SK-N-SH (cell line): Measurements from ENCODE around the gene NT5M. TPM values are rescaled to one million over a fixed set of nuclear protein-coding genes. Genes with fewer than 3 reads are reported as not detected.

Experiments
- CTCF ChIA-PET: fragments of 300-600, 350-600 bp; formaldehyde crosslinking; extraction: SDS; loops from one replicate; lab custom pipeline; 2021; lab: Yijun Ruan, JAX
- POLR2A ChIA-PET: fragments of 350-600 bp; sonication (Branson Sonifier 250); formaldehyde crosslinking; extraction: SDS; loops from one replicate; lab custom pipeline; 2020; ENCODE audit warnings: antibody characterized with exemption, inconsistent platforms; lab: Yijun Ruan, JAX
- DNase-seq: peaks from one replicate; pipeline ENCODE4 v3.0.0; 2012
- H2AFZ ChIP-seq: fragments of 200-600 bp; sonication (generic); 2 replicates; pipeline ENCODE4 v1.8.1; 2016; ENCODE audit warnings: antibody characterized with exemption, mild to moderate bottlenecking, low read depth
- H3F3A ChIP-seq: fragments of 200-600 bp; sonication (generic); replicated peaks from 2 replicates; pipeline ENCODE3; 2016; ENCODE audit warnings: antibody characterized with exemption, mild to moderate bottlenecking; ENCODE audit not compliant: insufficient read depth
- H3K27ac ChIP-seq, 2 experiments: fragments of 200-500 bp in 1 of 2; fragments of 200-600 bp in 1 of 2; sonication (Bioruptor generic) in 1 of 2; sonication (generic), shearing (Covaris generic) in 1 of 2; 2 replicates each; pipeline versions ENCODE4 v1.5.1 to v1.6.1; 2014 to 2016; ENCODE audit warnings: low read depth in 2 of 2, inconsistent platforms in 1 of 2, low read length in 1 of 2, mild to moderate bottlenecking in 1 of 2, mixed read lengths in 1 of 2
- H3K27me3 ChIP-seq: fragments of 200-600 bp; sonication (generic), shearing (Covaris generic); 2 replicates; pipeline ENCODE4 v1.6.1; 2016; ENCODE audit warnings: mixed run types; ENCODE audit not compliant: insufficient read depth
- H3K36me3 ChIP-seq, 2 experiments: fragments of 200-500 bp in 1 of 2; fragments of 200-600 bp in 1 of 2; sonication (Bioruptor generic) in 1 of 2; sonication (generic) in 1 of 2; replicated peaks in 1 of 2; 2 replicates each; pipeline versions ENCODE3 to v1.5.1; 2014 to 2016; ENCODE audit warnings: low read length in 1 of 2, mild to moderate bottlenecking in 1 of 2; ENCODE audit not compliant: insufficient read depth in 2 of 2, control insufficient read depth in 1 of 2
- H3K4me1 ChIP-seq, 2 experiments: fragments of 200-500 bp in 1 of 2; fragments of 200-600 bp in 1 of 2; sonication (Bioruptor generic) in 1 of 2; sonication (generic), shearing (Covaris generic) in 1 of 2; 2 replicates each; pipeline versions ENCODE4 v1.5.1 to v1.6.1; 2014 to 2016; ENCODE audit warnings: low read depth in 1 of 2, low read length in 1 of 2, mixed run types in 1 of 2; ENCODE audit not compliant: insufficient read depth in 2 of 2, control insufficient read depth in 1 of 2
- H3K4me2 ChIP-seq: fragments of 200-600 bp; sonication (generic), shearing (Covaris generic); 2 replicates; pipeline ENCODE4 v1.6.1; 2017; ENCODE audit warnings: mixed run types
- H3K4me3 ChIP-seq, 2 experiments: fragments of 200-500 bp in 1 of 2; fragments of 200-600 bp in 1 of 2; sonication (Bioruptor generic) in 1 of 2; sonication (generic), shearing (Covaris generic) in 1 of 2; 2 replicates each; pipeline versions ENCODE4 v1.5.1 to v1.8.1; 2014 to 2016; ENCODE audit warnings: low read depth in 2 of 2, inconsistent platforms in 1 of 2, low read length in 1 of 2, mild to moderate bottlenecking in 1 of 2, mixed read lengths in 1 of 2, moderate library complexity in 1 of 2
- H3K79me2 ChIP-seq: fragments of 200-600 bp; sonication (generic); 2 replicates; pipeline ENCODE4 v1.8.1; 2017; ENCODE audit warnings: mild to moderate bottlenecking; ENCODE audit not compliant: insufficient read depth
- H3K9ac ChIP-seq: fragments of 200-600 bp; sonication (generic); 2 replicates; pipeline ENCODE4 v1.6.1; 2017; ENCODE audit warnings: mixed run types
- H3K9me2 ChIP-seq: fragments of 200-600 bp; sonication (generic); 2 replicates; pipeline ENCODE4 v1.6.1; 2017; ENCODE audit warnings: mixed run types
- H3K9me3 ChIP-seq: fragments of 200-600 bp; sonication (generic); 2 replicates; pipeline ENCODE4 v1.6.1; 2017; ENCODE audit warnings: mixed run types, mild to moderate bottlenecking, moderate library complexity
- H4K20me1 ChIP-seq: fragments of 200-600 bp; sonication (generic); 2 replicates; pipeline ENCODE4 v1.6.1; 2017; ENCODE audit warnings: mild to moderate bottlenecking, mixed run types; ENCODE audit not compliant: insufficient read depth
- CHD2 ChIP-seq: fragments of 150-350 bp; IDR thresholded peaks from 2 replicates; pipeline ENCODE4 v1.6.1; 2018; ENCODE audit warnings: low read length; ENCODE audit not compliant: partially characterized antibody
- EP300 ChIP-seq, 2 experiments: IDR thresholded peaks; 2 replicates each; pipeline versions ENCODE4 v1.4.0 to v1.6.1; 2012; ENCODE audit warnings: borderline replicate concordance in 1 of 2, low read depth in 1 of 2, low read length in 1 of 2
- FOXM1 ChIP-seq: IDR thresholded peaks from 2 replicates; pipeline ENCODE4 v1.4.0; 2012; ENCODE audit warnings: low read depth, mild to moderate bottlenecking
- GATA2 ChIP-seq: sonication (generic); formaldehyde crosslinking; IDR thresholded peaks from 2 replicates; pipeline ENCODE4 v1.5.0; 2020; ENCODE audit warnings: mild to moderate bottlenecking, missing genetic modification reagents
- NFIC ChIP-seq: IDR thresholded peaks from 2 replicates; pipeline ENCODE4 v1.4.0; 2012; ENCODE audit warnings: borderline replicate concordance
- POLR2AphosphoS5 ChIP-seq: IDR thresholded peaks from 2 replicates; pipeline ENCODE4 v1.6.1; 2012; ENCODE audit warnings: low read depth, low read length
- RCOR1 ChIP-seq: fragments of 150-350 bp; IDR thresholded peaks from 2 replicates; pipeline ENCODE4 v1.6.1; 2017; ENCODE audit warnings: antibody characterized with exemption, low read length
- RFX5 ChIP-seq: IDR thresholded peaks from 2 replicates; pipeline ENCODE4 v1.6.1; 2012; ENCODE audit warnings: mild to moderate bottlenecking, improper control_type of control experiment, low read length
- SMC3 ChIP-seq: IDR thresholded peaks from 2 replicates; pipeline ENCODE4 v1.6.1; 2012; ENCODE audit warnings: low read depth, low read length, improper control_type of control experiment
- USF1 ChIP-seq: IDR thresholded peaks from 2 replicates; pipeline ENCODE4 v1.4.0; 2012; ENCODE audit warnings: low read depth, borderline replicate concordance
- WGBS: methylation state at CpG from one replicate; pipeline ENCODE4 v1.1.6; 2017; ENCODE audit warnings: low lambda C conversion rate; 5-methylcytosine and 5-hydroxymethylcytosine counted together
- polyA plus RNA-seq, 3 experiments: library from polyadenylated mRNA; depleted of rRNA; stranded (reverse); fragments of >200 nt; gene quantifications; 2 replicates each; pipeline ENCODE4 v1.2.3, GENCODE V29; 2012
- TF ChIP-seq, protein P1 (sequence below): IDR thresholded peaks from 2 replicates; pipeline ENCODE4 v1.4.0; 2012; ENCODE audit warnings: low read depth
- TF ChIP-seq, protein P2 (sequence below): fragments of 150-350 bp; IDR thresholded peaks from 2 replicates; pipeline ENCODE4 v1.6.1; 2016; ENCODE audit warnings: mild to moderate bottlenecking, low read depth, low read length
- TF ChIP-seq, protein P3 (sequence below): IDR thresholded peaks from 2 replicates; pipeline ENCODE4 v1.6.1; 2012; ENCODE audit warnings: mild to moderate bottlenecking, low read depth, low read length, moderate library complexity

NT5M gene
- polyA plus RNA-seq, 1 of the 3 experiments (the other 2 are of a cell fraction): 3.9 TPM

GRCh38 chr17:17391668-17392370, 88.6 kb downstream of the NT5M start:
- no peaks in the 10 kb centered on the region for H4K20me1 ChIP-seq
- no peaks in the 10 kb centered on the region for H3F3A ChIP-seq
- H2AFZ ChIP-seq: no peak overlapping the region
- no peaks in the 10 kb centered on the region for H3K9me2 ChIP-seq
- no peaks in the 10 kb centered on the region for H3K4me1 ChIP-seq
- H3K27me3 ChIP-seq: no peaks in the 10 kb centered on the region
- ChIA-PET CTCF (interaction anchor here (1.2 to 1.6 kb wide), 3 partner anchors 35 to 105 kb away, joined by 4 to 6 read pairs (median 4); no protein-coding TSS in a partner anchor), POLR2A (no interaction called here)
- H3K27ac ChIP-seq: no peak overlapping the region
- TF ChIP-seq, protein P1, sequence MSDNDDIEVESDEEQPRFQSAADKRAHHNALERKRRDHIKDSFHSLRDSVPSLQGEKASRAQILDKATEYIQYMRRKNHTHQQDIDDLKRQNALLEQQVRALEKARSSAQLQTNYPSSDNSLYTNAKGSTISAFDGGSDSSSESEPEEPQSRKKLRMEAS: no peak
- TF ChIP-seq, protein P2, sequence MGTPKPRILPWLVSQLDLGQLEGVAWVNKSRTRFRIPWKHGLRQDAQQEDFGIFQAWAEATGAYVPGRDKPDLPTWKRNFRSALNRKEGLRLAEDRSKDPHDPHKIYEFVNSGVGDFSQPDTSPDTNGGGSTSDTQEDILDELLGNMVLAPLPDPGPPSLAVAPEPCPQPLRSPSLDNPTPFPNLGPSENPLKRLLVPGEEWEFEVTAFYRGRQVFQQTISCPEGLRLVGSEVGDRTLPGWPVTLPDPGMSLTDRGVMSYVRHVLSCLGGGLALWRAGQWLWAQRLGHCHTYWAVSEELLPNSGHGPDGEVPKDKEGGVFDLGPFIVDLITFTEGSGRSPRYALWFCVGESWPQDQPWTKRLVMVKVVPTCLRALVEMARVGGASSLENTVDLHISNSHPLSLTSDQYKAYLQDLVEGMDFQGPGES: no peak
- no peak for TF ChIP-seq POLR2AphosphoS5
- TF ChIP-seq EP300 (IDR thresholded peaks at IDR 0.05; ENCODE audit: borderline replicate concordance in 1 of 2, low read depth in 1 of 2, low read length in 1 of 2): no peak
- no peak for TF ChIP-seq RFX5
- TF ChIP-seq GATA2 (CRISPR knock-in tag): no peak
- TF ChIP-seq SMC3: no peak
- no peaks in the 10 kb centered on the region for H3K9me3 ChIP-seq
- no peak overlapping the region for H3K9ac ChIP-seq
- 82% methylated on average over 22 of the region's 23 CpGs for WGBS
- H3K79me2 ChIP-seq: no peaks in the 10 kb centered on the region
- DNase-seq: no peak
- no peak overlapping the region for H3K4me3 ChIP-seq
- no peak overlapping the region for H3K4me2 ChIP-seq
- H3K36me3 ChIP-seq: no peaks in the 10 kb centered on the region

- Histone ChIP-seq H3K36me3 (no peaks in the 10 kb centered on the region), H4K20me1 (no peaks in the 10 kb centered on the region), H3K27me3 (no peaks in the 10 kb centered on the region), H3K9ac (no peak overlapping the region), H3F3A (no peaks in the 10 kb centered on the region), H3K27ac (no peak overlapping the region), H2AFZ (no peak overlapping the region), H3K4me3 (no peak overlapping the region), H3K9me2 (no peaks in the 10 kb centered on the region), H3K4me1 (peaks cover 0 to 12% of the 10 kb centered on the region in 2 experiments; a peak in 1 of 4 replicates), H3K79me2 (no peaks in the 10 kb centered on the region), H3K9me3 (no peaks in the 10 kb centered on the region), H3K4me2 (no peak overlapping the region)
- DNase-seq: no peak
- ChIA-PET POLR2A (no interaction called here), CTCF (interaction anchor here (0.8 to 1.6 kb wide), 3 partner anchors 40 to 175 kb away, joined by 3 to 6 read pairs (median 3); no protein-coding TSS in a partner anchor)
- 63% methylated on average over 11 of the region's 12 CpGs for WGBS
- TF ChIP-seq CHD2: no peak
Observed at GRCh38 chr17:17393976-17394375, 90.8 kb downstream of the NT5M start.

DNA sequence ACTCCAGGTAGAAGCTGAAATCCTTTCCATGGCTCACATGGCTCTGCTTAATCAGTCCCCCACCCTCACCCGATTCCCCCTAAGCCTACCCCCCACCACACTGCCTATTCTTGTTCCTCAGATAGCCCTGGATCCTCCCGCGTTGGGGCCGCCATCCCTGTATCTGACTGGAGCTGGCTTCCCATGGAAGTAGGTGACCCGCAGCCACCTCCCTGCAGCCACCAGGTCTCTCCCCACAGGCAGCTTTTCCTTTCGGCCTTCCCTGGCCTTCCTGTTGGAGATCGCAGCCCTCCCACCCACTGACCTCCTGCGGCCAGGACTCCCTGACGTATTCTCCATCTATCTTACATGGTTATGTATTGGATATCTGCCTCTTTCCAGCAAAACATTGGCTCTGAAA, 91.3 kb downstream of the NT5M start:
- Histone ChIP-seq H3K9me2 (no peaks in the 10 kb centered on the region), H3F3A (no peaks in the 10 kb centered on the region), H3K9me3 (no peaks in the 10 kb centered on the region), H3K79me2 (no peaks in the 10 kb centered on the region), H3K4me3 (no peak overlapping the region), H3K27me3 (no peaks in the 10 kb centered on the region), H3K9ac (no peak overlapping the region), H3K36me3 (no peaks in the 10 kb centered on the region), H3K4me2 (no peak overlapping the region), H3K27ac (no peak overlapping the region), H4K20me1 (no peaks in the 10 kb centered on the region), H2AFZ (no peak overlapping the region), H3K4me1 (peaks cover 0 to 17% of the 10 kb centered on the region in 2 experiments; a peak in 1 of 4 replicates)
- 77% methylated on average over 9 of the region's 9 CpGs for WGBS
- ChIA-PET CTCF (interaction anchor here (1.2 to 1.6 kb wide), 2 partner anchors 40 to 174 kb away, joined by 3 to 6 read pairs; no protein-coding TSS in a partner anchor), POLR2A (no interaction called here)
- no peak for DNase-seq
- TF ChIP-seq POLR2AphosphoS5: no peak
- no peak for TF ChIP-seq RCOR1
- TF ChIP-seq USF1: no peak
- TF ChIP-seq NFIC: no peak
- no peak for TF ChIP-seq RFX5
- TF ChIP-seq, protein P3, sequence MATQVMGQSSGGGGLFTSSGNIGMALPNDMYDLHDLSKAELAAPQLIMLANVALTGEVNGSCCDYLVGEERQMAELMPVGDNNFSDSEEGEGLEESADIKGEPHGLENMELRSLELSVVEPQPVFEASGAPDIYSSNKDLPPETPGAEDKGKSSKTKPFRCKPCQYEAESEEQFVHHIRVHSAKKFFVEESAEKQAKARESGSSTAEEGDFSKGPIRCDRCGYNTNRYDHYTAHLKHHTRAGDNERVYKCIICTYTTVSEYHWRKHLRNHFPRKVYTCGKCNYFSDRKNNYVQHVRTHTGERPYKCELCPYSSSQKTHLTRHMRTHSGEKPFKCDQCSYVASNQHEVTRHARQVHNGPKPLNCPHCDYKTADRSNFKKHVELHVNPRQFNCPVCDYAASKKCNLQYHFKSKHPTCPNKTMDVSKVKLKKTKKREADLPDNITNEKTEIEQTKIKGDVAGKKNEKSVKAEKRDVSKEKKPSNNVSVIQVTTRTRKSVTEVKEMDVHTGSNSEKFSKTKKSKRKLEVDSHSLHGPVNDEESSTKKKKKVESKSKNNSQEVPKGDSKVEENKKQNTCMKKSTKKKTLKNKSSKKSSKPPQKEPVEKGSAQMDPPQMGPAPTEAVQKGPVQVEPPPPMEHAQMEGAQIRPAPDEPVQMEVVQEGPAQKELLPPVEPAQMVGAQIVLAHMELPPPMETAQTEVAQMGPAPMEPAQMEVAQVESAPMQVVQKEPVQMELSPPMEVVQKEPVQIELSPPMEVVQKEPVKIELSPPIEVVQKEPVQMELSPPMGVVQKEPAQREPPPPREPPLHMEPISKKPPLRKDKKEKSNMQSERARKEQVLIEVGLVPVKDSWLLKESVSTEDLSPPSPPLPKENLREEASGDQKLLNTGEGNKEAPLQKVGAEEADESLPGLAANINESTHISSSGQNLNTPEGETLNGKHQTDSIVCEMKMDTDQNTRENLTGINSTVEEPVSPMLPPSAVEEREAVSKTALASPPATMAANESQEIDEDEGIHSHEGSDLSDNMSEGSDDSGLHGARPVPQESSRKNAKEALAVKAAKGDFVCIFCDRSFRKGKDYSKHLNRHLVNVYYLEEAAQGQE: no peak
- TF ChIP-seq FOXM1: no peak
